ENCODE measurements around the gene RIPPLY2. TPM values are rescaled to one million over a fixed set of nuclear protein-coding genes. Genes with fewer than 3 reads are reported as not detected.

The RIPPLY2 gene
- total RNA-seq, 6 experiments from 2014 or later, result not detected

GRCh38 chr6:83824831-83825230 lies 28.3 kb upstream of the RIPPLY2 start:
- Histone ChIP-seq H3K4me3 (no peak overlapping the region), H3K27me3 (no peaks in the 10 kb centered on the region), H3K36me3 (no peaks in the 10 kb centered on the region), H3K27ac (no peak overlapping the region), H3K4me1 (no peaks in the 10 kb centered on the region), H3K9me3 (no peaks in the 10 kb centered on the region)
- ATAC-seq (no peak), DNase-seq (no peak)
- TF ChIP-seq POLR2A (IDR thresholded peaks at IDR 0.05) (no peak), CTCF (IDR thresholded peaks at IDR 0.05) (no peak)
- intact Hi-C loops (cut with DNase I), result no loop called here
- WGBS (ENCODE audit: insufficient coverage, low coverage, low lambda C conversion rate, missing lambda C conversion rate), result 3% methylated on average over 2 of the region's 2 CpGs

- no peak overlapping the region for H3K4me3 ChIP-seq
- DNase-seq (no peak), ATAC-seq (no peak)
- TF ChIP-seq CTCF (IDR thresholded peaks at IDR 0.05) (no peak), POLR2A (IDR thresholded peaks at IDR 0.05) (no peak)
- H3K9me3 ChIP-seq, result no peaks in the 10 kb centered on the region
- no peak overlapping the region for H3K27ac ChIP-seq
- H3K4me1 ChIP-seq, result no peaks in the 10 kb centered on the region
- no peaks in the 10 kb centered on the region for H3K36me3 ChIP-seq
- H3K27me3 ChIP-seq, result no peaks in the 10 kb centered on the region
- intact Hi-C loops (cut with DNase I), result no loop called here
- 0% methylated on average over 1 of the region's 2 CpGs for WGBS (ENCODE audit: insufficient coverage, low coverage, low lambda C conversion rate, missing lambda C conversion rate)
Measured at GRCh38 chr6:83827050-83827449, 26.1 kb upstream of the RIPPLY2 start.

GRCh38 chr6:83838727-83839126 lies 14.4 kb upstream of the RIPPLY2 start:
- intact Hi-C loops (cut with DNase I), result no loop called here
- no peak for ATAC-seq
- TF ChIP-seq CTCF (IDR thresholded peaks at IDR 0.05), result no peak
- TF ChIP-seq POLR2A (IDR thresholded peaks at IDR 0.05), result no peak
- Histone ChIP-seq H3K4me3 (no peak overlapping the region), H3K36me3 (no peaks in the 10 kb centered on the region), H3K27me3 (no peaks in the 10 kb centered on the region), H3K4me1 (no peaks in the 10 kb centered on the region), H3K9me3 (no peaks in the 10 kb centered on the region), H3K27ac (no peak overlapping the region)
- no peak for DNase-seq
- 65% methylated on average over 6 of the region's 6 CpGs for WGBS (ENCODE audit: insufficient coverage, low coverage, low lambda C conversion rate, missing lambda C conversion rate)

- WGBS (ENCODE audit: insufficient coverage, low coverage, low lambda C conversion rate, missing lambda C conversion rate), result 77% methylated on average over 3 of the region's 3 CpGs
- no peaks in the 10 kb centered on the region for H3K9me3 ChIP-seq
- H3K27ac ChIP-seq, result no peak overlapping the region
- H3K4me1 ChIP-seq, result no peaks in the 10 kb centered on the region
- no peak overlapping the region for H3K4me3 ChIP-seq
- no peaks in the 10 kb centered on the region for H3K36me3 ChIP-seq
- DNase-seq (no peak), ATAC-seq (no peak)
- no peaks in the 10 kb centered on the region for H3K27me3 ChIP-seq
- TF ChIP-seq POLR2A (IDR thresholded peaks at IDR 0.05) (no peak), CTCF (IDR thresholded peaks at IDR 0.05) (no peak)
- intact Hi-C loops (cut with DNase I), result no loop called here
Measured at GRCh38 chr6:83844170-83844569, 9.0 kb upstream of the RIPPLY2 start.

- WGBS (ENCODE audit: insufficient coverage, low coverage, low lambda C conversion rate, missing lambda C conversion rate), result 21% methylated on average over 1 of the region's 1 CpG
- no peaks in the 10 kb centered on the region for H3K27me3 ChIP-seq
- H3K4me1 ChIP-seq, result no peaks in the 10 kb centered on the region
- DNase-seq, result no peak
- ATAC-seq, result no peak
- no peaks in the 10 kb centered on the region for H3K9me3 ChIP-seq
- H3K36me3 ChIP-seq, result no peaks in the 10 kb centered on the region
- TF ChIP-seq POLR2A (IDR thresholded peaks at IDR 0.05) (no peak), CTCF (IDR thresholded peaks at IDR 0.05) (no peak)
- intact Hi-C loops (cut with DNase I), result no loop called here
- H3K27ac ChIP-seq, result no peak overlapping the region
- H3K4me3 ChIP-seq, result no peak overlapping the region
Measured at GRCh38 chr6:83846291-83846690, 6.9 kb upstream of the RIPPLY2 start.
